Ovary (tissue), 9 donors: ENCODE measurements around the gene EVA1B. TPM values are rescaled to one million over a fixed set of nuclear protein-coding genes. Genes with fewer than 3 reads are reported as not detected.
A peak's percentile ranks its signal among the peaks of the same experiment; 100 is the strongest.

Experiments used
- DNase-seq, 5 donors: peaks; one replicate each; pipeline ENCODE4 v3.0.0-alpha.2; 2019 to 2020
- H3K27ac ChIP-seq, 2 donors: fragments of 200-600 bp; one replicate each; pipeline versions ENCODE4 v1.5.1 to v1.8.0; 2019 to 2022
- H3K27me3 ChIP-seq: fragments of 200-600 bp; one replicate; pipeline ENCODE4 v1.8.0; 2022
- H3K36me3 ChIP-seq: fragments of 200-600 bp; sonication (generic); one replicate; pipeline ENCODE4 v1.5.1; 2019
- H3K4me1 ChIP-seq: one replicate; pipeline ENCODE4 v1.8.1; 2013; ENCODE audit warnings: mild to moderate bottlenecking, moderate library complexity; ENCODE audit not compliant: insufficient read depth
- H3K4me3 ChIP-seq: fragments of 200-600 bp; sonication (generic); one replicate; pipeline ENCODE4 v1.5.1; 2017
- H3K9me3 ChIP-seq, 2 donors: fragments of 200-600 bp in 1 of 2; sonication (generic) in 1 of 2; one replicate each; pipeline versions ENCODE4 v1.5.1 to v1.8.1; 2013 to 2019; ENCODE audit warnings: mild to moderate bottlenecking in 1 of 2, moderate library complexity in 1 of 2
- CTCF ChIP-seq, 3 donors: fragments of 450-650 bp in 2 of 3; fragments of 200-600 bp in 1 of 3; IDR thresholded peaks; one replicate each; pipeline versions ENCODE4 v1.5.1 to v1.8.0; 2016 to 2022; ENCODE audit warnings: antibody characterized with exemption in 3 of 3, mild to moderate bottlenecking in 1 of 3
- EP300 ChIP-seq: sonication (generic); formaldehyde crosslinking; IDR thresholded peaks from one replicate; pipeline ENCODE4 v1.6.1; 2017; ENCODE audit warnings: antibody characterized with exemption
- POLR2A ChIP-seq: fragments of 450-650 bp; IDR thresholded peaks from one replicate; pipeline ENCODE4 v1.6.1; 2017; ENCODE audit warnings: antibody characterized with exemption, mild to moderate bottlenecking, moderate library complexity
- WGBS, 3 donors: extraction: QIAGEN DNeasy Blood & Tissue Kit in 1 of 3; methylation state at CpG; one replicate each; pipeline versions ENCODE4 v1.1.5 to v1.1.7; 2013 to 2017; 5-methylcytosine and 5-hydroxymethylcytosine counted together
- intact Hi-C, 4 donors: fragments of 100-400 bp; cut with DNase I; formaldehyde crosslinking; loops; one replicate each; pipeline versions ENCODE4 v1.11.0 to v1.15.1; 2022 to 2023
- polyA plus RNA-seq, 2 donors: library from polyadenylated mRNA; stranded (reverse); fragments of 200-250 nt in 1 of 2; fragments of 350-450 nt in 1 of 2; fragmentation: Illumina TruSeq in 1 of 2; extraction: RNeasy Lipid Tissue Mini Kit (QIAGEN cat#74804) in 1 of 2; gene quantifications; one replicate each; pipeline ENCODE4 v1.2.3, GENCODE V29; 2013 to 2014
- total RNA-seq, 7 donors: library from RNA; depleted of rRNA in 2 of 7; stranded (reverse); fragments of >200 nt in 2 of 7; fragmentation: NEBNext Ultra II Directional in 3 of 7; extraction: Animal tissue kit (Norgen Biotek cat#: 25700) in 3 of 7; gene quantifications; one replicate each; pipeline versions ENCODE4 v1.1.0 to v1.2.4, GENCODE V29; 2016 to 2023
- donor health status: DM: no; HTN: no; CAD: no; lungs with moderate emphysema.
- donor health status: DM: no; HTN: no; CAD: no.
- donor health status: Bipolar disorder and iron deficiency.
- donor health status: DM: yes; HTN: yes; CAD: no.
- donor health status: DM: no; HTN: no; CAD: no.
- donor health status: DM: yes; HTN: yes; CAD: no.

The EVA1B gene
- total and polyA plus RNA-seq, 9 donors, result 39.9 to 113 (median 55.4) TPM; not detected in 1

DNA sequence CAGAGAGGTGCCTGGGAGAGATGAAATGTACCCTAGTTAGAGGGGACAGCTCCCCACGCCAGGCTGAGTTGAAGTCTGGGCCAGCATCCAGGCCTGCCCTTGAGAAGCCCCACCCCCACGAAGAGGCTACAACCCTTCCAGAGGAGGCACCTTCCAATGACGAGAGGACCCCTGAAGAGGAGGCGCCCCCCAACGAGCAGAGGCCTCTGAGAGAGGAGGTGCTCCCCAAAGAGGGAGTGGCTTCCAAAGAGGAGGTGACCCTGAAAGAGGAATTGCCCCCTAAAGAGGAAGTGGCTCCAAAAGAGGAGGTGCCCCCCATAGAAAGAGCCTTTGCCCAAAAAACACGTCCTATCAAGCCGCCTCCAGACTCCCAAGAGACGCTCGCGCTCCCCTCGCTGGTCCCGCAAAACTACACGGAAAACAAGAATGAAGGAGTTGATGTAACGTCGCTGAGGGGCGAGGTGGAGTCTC, 3.1 kb downstream of the EVA1B start:
- Histone ChIP-seq H3K4me3 (peak overlapping the region; percentile 39), H3K4me1 (peaks cover 13% of the 10 kb centered on the region), H3K27ac (peak overlapping the region; percentile 35 to 98), H3K36me3 (no peaks in the 10 kb centered on the region), H3K27me3 (no peaks in the 10 kb centered on the region), H3K9me3 (no peaks in the 10 kb centered on the region)
- WGBS, 3 donors, result 10 to 14% (median 12%) methylated on average over 16 of the region's 16 CpGs
- intact Hi-C loops, result loop anchor here in 3 of 4 donors (5.0 kb wide), 3 partner anchors 47 to 67 kb away; partner anchors contain the start of gene STK40 (in 1 of the 3)
- TF ChIP-seq CTCF (IDR thresholded peaks at IDR 0.05) (no peak), EP300 (no peak), POLR2A (no peak)
- DNase-seq, result peak; percentile 52 to 74 (median 65)

- TF ChIP-seq POLR2A, result no peak
- TF ChIP-seq EP300, result no peak
- no peak for TF ChIP-seq CTCF (IDR thresholded peaks at IDR 0.05)
- WGBS, 3 donors, result 96% methylated on average over 7 of the region's 7 CpGs
- no peaks in the 10 kb centered on the region for H3K36me3 ChIP-seq
- H3K4me1 ChIP-seq, result peaks cover 6% of the 10 kb centered on the region
- no peaks in the 10 kb centered on the region for H3K9me3 ChIP-seq
- H3K27ac ChIP-seq, result no peak overlapping the region
- DNase-seq, result peak in 1 of 5 donors; percentile 10
- no peaks in the 10 kb centered on the region for H3K27me3 ChIP-seq
- no peak overlapping the region for H3K4me3 ChIP-seq
- intact Hi-C loops, result no loop called here
Measured at GRCh38 chr1:36309397-36309796, 14.0 kb downstream of the EVA1B start.

DNA sequence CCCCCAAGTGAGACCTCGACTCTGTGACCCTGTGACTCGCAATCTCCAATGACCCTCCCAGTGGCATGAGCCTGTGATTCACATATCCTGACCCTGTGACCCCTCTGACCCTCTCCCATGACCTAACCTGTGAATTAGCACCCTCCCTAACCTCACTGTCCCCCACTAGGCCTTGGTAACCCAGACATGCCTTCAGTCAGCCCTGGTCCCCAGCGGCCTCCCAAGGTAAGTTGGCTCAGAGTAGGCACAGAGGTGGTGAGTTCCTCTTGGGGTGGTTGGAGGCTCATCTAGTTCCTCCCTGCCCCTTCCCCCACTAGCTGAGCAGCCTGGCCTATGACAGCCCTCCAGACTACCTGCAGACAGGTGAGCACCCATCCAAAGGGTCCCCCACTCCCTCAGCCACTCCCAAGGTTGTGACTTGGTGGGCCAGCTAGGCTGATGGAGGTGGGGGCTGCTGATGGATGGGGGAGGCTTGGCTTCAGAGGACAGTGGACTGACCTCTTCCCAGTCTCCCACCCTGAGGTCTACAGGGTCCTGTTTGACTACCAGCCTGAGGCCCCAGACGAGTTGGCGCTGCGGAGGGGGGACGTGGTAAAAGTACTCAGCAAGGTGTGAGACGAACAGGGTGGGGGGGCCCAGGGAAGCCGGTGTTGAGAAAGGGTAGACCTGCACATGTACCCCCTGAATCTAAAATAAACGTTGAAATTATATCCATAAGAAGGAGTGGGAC, 15.7 kb downstream of the EVA1B start:
- peak in 2 of 5 donors; percentile 40 to 53 for DNase-seq
- Histone ChIP-seq H3K27ac (no peak overlapping the region), H3K4me3 (peak overlapping the region; percentile 63), H3K4me1 (peaks cover 6% of the 10 kb centered on the region), H3K27me3 (no peaks in the 10 kb centered on the region), H3K9me3 (no peaks in the 10 kb centered on the region), H3K36me3 (no peaks in the 10 kb centered on the region)
- WGBS, 3 donors, result 58 to 73% (median 67%) methylated on average over 9 to 10 of the region's 10 CpGs
- TF ChIP-seq POLR2A, result no peak
- no peak for TF ChIP-seq EP300
- no peak for TF ChIP-seq CTCF (IDR thresholded peaks at IDR 0.05)
- intact Hi-C loops, result no loop called here

DNA sequence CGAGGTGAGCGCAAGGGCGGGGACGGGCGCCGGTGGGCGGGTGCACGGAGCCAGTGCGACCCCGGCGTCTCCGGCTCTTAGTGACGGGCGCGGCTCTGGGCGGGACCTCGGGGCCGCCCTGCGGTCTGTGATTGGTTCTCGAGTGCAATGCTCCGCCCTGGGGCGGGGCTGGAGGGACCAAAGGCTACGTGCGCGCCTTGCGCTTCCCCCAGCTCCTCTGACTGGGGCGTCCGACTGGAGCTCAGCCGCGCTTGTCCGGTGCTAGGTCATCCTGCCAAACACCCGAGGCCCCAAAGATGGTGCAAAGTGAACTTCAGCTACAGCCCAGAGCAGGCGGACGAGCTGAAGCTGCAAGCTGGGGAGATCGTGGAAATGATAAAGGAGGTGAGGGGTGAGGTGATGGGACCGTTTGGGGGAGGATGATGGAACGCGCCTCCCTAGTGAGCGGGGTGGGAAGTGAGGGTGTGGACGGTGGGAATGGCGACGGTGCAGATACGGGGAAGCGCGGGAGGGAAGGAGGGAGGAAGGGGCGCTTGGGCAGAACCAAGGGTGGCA, 16.5 kb downstream of the EVA1B start:
- no peak overlapping the region for H3K27ac ChIP-seq
- H3K27me3 ChIP-seq, result no peaks in the 10 kb centered on the region
- H3K4me1 ChIP-seq, result peaks cover 6% of the 10 kb centered on the region
- TF ChIP-seq CTCF (IDR thresholded peaks at IDR 0.05), result no peak
- TF ChIP-seq POLR2A, result peak; percentile 47
- TF ChIP-seq EP300, result no peak
- no peaks in the 10 kb centered on the region for H3K36me3 ChIP-seq
- no peaks in the 10 kb centered on the region for H3K9me3 ChIP-seq
- WGBS, 3 donors, result 0 to 1% (median 1%) methylated on average over 29 to 46 of the region's 46 CpGs
- DNase-seq, result peak; percentile 90 to 95 (median 94)
- intact Hi-C loops, result no loop called here
- H3K4me3 ChIP-seq, result peak overlapping the region; percentile 63
